Parietal lobe (tissue), 2 donors: ENCODE data around the gene ARR3. TPM values are rescaled to one million over a fixed set of nuclear protein-coding genes. Genes with fewer than 3 reads are reported as not detected.

Experiments used
- small RNA-seq: library from RNA; depleted of rRNA; stranded (forward); fragments of <200 nt; gene quantifications from one replicate; pipeline ENCODE3, GENCODE V24; 2014; ENCODE audit warnings: low replicate concordance
- total RNA-seq: library from RNA; depleted of rRNA; stranded (reverse); fragments of >200 nt; gene quantifications from one replicate; pipeline ENCODE4 v1.2.3, GENCODE V29; 2014

Gene ARR3
- not detected for total RNA-seq

GRCh38 chrX:70268034-70268433, at the start of gene ARR3:
ARR3 (plus strand) TSS chrX:70268334; CDS start chrX:70269386, 1,052 bp downstream.

GRCh38 chrX:70234355-70234754, 33.8 kb upstream of the ARR3 start, which contains the start of gene AWAT1:
AWAT1 (plus strand) TSS chrX:70234655; CDS start chrX:70234696, 41 bp downstream.

GRCh38 chrX:70260104-70260503, 8.0 kb upstream of the ARR3 start, which contains the start of gene P2RY4:
P2RY4 (minus strand) TSS chrX:70260204; CDS start chrX:70259624, 580 bp downstream.

GRCh38 chrX:70281951-70282350, 13.8 kb downstream of the ARR3 start, which contains the start of gene RAB41:
RAB41 (plus strand) TSS chrX:70282172; CDS start chrX:70282218, 46 bp downstream.

GRCh38 chrX:70289793-70290770, 21.9 kb downstream of the ARR3 start, which contains the start of the genes KIF4A and PDZD11:
KIF4A (plus strand) TSS chrX:70290104; CDS start chrX:70290459, 355 bp downstream.
PDZD11 (minus strand) TSS chrX:70289927; CDS start chrX:70289341, 586 bp downstream.

Small RNA genes lying within 50 kb of the gene (small RNA-seq; reads per million reads assigned to genes)
- 0.15 reads per million for gene RNA5SP507

Other genes with a start within 250 kb of the ARR3 start
- not detected for gene AWAT2, start 218.4 kb upstream of the ARR3 start, total RNA-seq
- gene OTUD6A, start 205.9 kb upstream of the ARR3 start, total RNA-seq, result not detected
- 81.4 TPM for gene IGBP1, start 134.9 kb upstream of the ARR3 start, total RNA-seq
- not detected for gene DGAT2L6, start 90.9 kb upstream of the ARR3 start, total RNA-seq
- gene AWAT1, start 33.7 kb upstream of the ARR3 start, total RNA-seq, result not detected
- gene P2RY4, start 8.1 kb upstream of the ARR3 start, total RNA-seq, result 0.63 TPM
- gene RAB41, start 13.8 kb downstream of the ARR3 start, total RNA-seq, result not detected
- gene PDZD11, start 21.6 kb downstream of the ARR3 start, total RNA-seq, result 30.0 TPM
- 4.1 TPM for gene KIF4A, start 21.8 kb downstream of the ARR3 start, total RNA-seq
- 2.8 TPM for gene GDPD2, start 155.0 kb downstream of the ARR3 start, total RNA-seq
- 97.7 TPM for gene DLG3, start 176.5 kb downstream of the ARR3 start, total RNA-seq